Thyroid gland (tissue), 4 donors: ENCODE results near the gene MGMT. TPM values are rescaled to one million over a fixed set of nuclear protein-coding genes. Genes with fewer than 3 reads are reported as not detected.

ENCODE experiments used
- DNase-seq, 2 donors: peaks; one replicate each; pipeline ENCODE4 v3.0.0-alpha.2; 2019
- H3K27ac ChIP-seq, 3 donors: fragments of 200-600 bp; sonication (generic); 1 replicate in 2 of 3; 2 replicates in 1 of 3; pipeline ENCODE4 v1.5.1; 2016 to 2019; ENCODE audit warnings: mild to moderate bottlenecking in 1 of 3, moderate library complexity in 1 of 3
- H3K27me3 ChIP-seq: fragments of 200-600 bp; sonication (generic); one replicate; pipeline ENCODE4 v1.5.1; 2019
- H3K36me3 ChIP-seq, 2 donors: fragments of 200-600 bp; sonication (generic); one replicate each; pipeline ENCODE4 v1.5.1; 2016 to 2019
- H3K4me1 ChIP-seq, 2 donors: fragments of 200-600 bp; sonication (generic); one replicate each; pipeline ENCODE4 v1.5.1; 2017 to 2019
- H3K4me3 ChIP-seq, 3 donors: fragments of 200-600 bp; sonication (generic); replicated peaks in 1 of 3; 1 replicate in 2 of 3; 2 replicates in 1 of 3; pipeline ENCODE4 v1.5.1; 2016; ENCODE audit warnings: mild to moderate bottlenecking in 1 of 3
- H3K9me3 ChIP-seq: fragments of 200-600 bp; sonication (generic); one replicate; pipeline ENCODE4 v1.5.1; 2017
- CTCF ChIP-seq, 6 experiments: fragments of 200-600 bp in 3 of 6; fragments of 450-650 bp in 3 of 6; sonication (generic) in 3 of 6; IDR thresholded peaks; one replicate each; pipeline ENCODE4 v1.5.1; 2016 to 2019; ENCODE audit warnings: antibody characterized with exemption in 6 of 6, mild to moderate bottlenecking in 2 of 6, inconsistent platforms in 1 of 6, moderate library complexity in 1 of 6
- POLR2A ChIP-seq, 2 donors: fragments of 450-650 bp; IDR thresholded peaks; one replicate each; pipeline ENCODE4 v1.6.1; 2017; ENCODE audit warnings: antibody characterized with exemption in 2 of 2, mild to moderate bottlenecking in 2 of 2, moderate library complexity in 1 of 2
- WGBS, 2 donors: methylation state at CpG; one replicate each; pipeline ENCODE4 v1.1.5; 2017; 5-methylcytosine and 5-hydroxymethylcytosine counted together
- intact Hi-C: fragments of 100-400 bp; cut with DNase I; formaldehyde crosslinking; loops from one replicate; pipeline ENCODE4 v1.15.1; 2023
- total RNA-seq, 4 donors: library from RNA; depleted of rRNA; stranded (reverse); fragments of >200 nt; gene quantifications; one replicate each; pipeline ENCODE4 v1.2.3, GENCODE V29; 2016

The MGMT gene
- total RNA-seq, 4 donors from 2014 or later = 17.6 to 48.7 (median 30.7) TPM

- WGBS, 2 donors = 91 to 92% methylated on average over 27 of the region's 27 CpGs
- TF ChIP-seq POLR2A (IDR thresholded peaks at IDR 0.05) (no peak), CTCF (IDR thresholded peaks at IDR 0.05) (no peak)
Observed at GRCh38 chr10:129523031-129523722, 56.1 kb downstream of the MGMT start.

GRCh38 chr10:129523723-129524316 lies 56.8 kb downstream of the MGMT start:
- intact Hi-C loops = no loop called here
- no peak for DNase-seq
- H3K36me3 ChIP-seq = no peaks in the 10 kb centered on the region
- H3K4me3 ChIP-seq = no peak overlapping the region
- no peaks in the 10 kb centered on the region for H3K9me3 ChIP-seq
- 89 to 95% methylated on average over 10 to 11 of the region's 11 CpGs for WGBS, 2 donors
- no peak overlapping the region for H3K27ac ChIP-seq
- TF ChIP-seq POLR2A (IDR thresholded peaks at IDR 0.05) = no peak
- TF ChIP-seq CTCF (IDR thresholded peaks at IDR 0.05) = no peak
- no peaks in the 10 kb centered on the region for H3K4me1 ChIP-seq
- no peaks in the 10 kb centered on the region for H3K27me3 ChIP-seq

More at GRCh38 chr10:129523031-129523722, 56.1 kb downstream of the MGMT start:
- Histone ChIP-seq H3K27me3 (no peaks in the 10 kb centered on the region), H3K27ac (no peak overlapping the region), H3K36me3 (no peaks in the 10 kb centered on the region), H3K4me1 (no peaks in the 10 kb centered on the region), H3K9me3 (no peaks in the 10 kb centered on the region), H3K4me3 (no peak overlapping the region)
- intact Hi-C loops = no loop called here
- DNase-seq = no peak

GRCh38 chr10:129524936-129525335 lies 57.9 kb downstream of the MGMT start:
- 83 to 91% methylated on average over 3 of the region's 3 CpGs for WGBS, 2 donors
- no peak overlapping the region for H3K4me3 ChIP-seq
- H3K9me3 ChIP-seq = no peaks in the 10 kb centered on the region
- DNase-seq = no peak
- no peaks in the 10 kb centered on the region for H3K27me3 ChIP-seq
- H3K36me3 ChIP-seq = no peaks in the 10 kb centered on the region
- intact Hi-C loops = no loop called here
- TF ChIP-seq POLR2A (IDR thresholded peaks at IDR 0.05) (no peak), CTCF (IDR thresholded peaks at IDR 0.05) (no peak)
- no peaks in the 10 kb centered on the region for H3K4me1 ChIP-seq
- no peak overlapping the region for H3K27ac ChIP-seq

- WGBS, 2 donors = 74% methylated on average over 13 of the region's 13 CpGs
- no peaks in the 10 kb centered on the region for H3K27me3 ChIP-seq
- H3K4me1 ChIP-seq = no peaks in the 10 kb centered on the region
- TF ChIP-seq CTCF (IDR thresholded peaks at IDR 0.05) = no peak
- no peak for TF ChIP-seq POLR2A (IDR thresholded peaks at IDR 0.05)
- H3K9me3 ChIP-seq = no peaks in the 10 kb centered on the region
- H3K27ac ChIP-seq = no peak overlapping the region
- DNase-seq = no peak
- no peak overlapping the region for H3K4me3 ChIP-seq
- H3K36me3 ChIP-seq = no peaks in the 10 kb centered on the region
- intact Hi-C loops = no loop called here
Observed at GRCh38 chr10:129525401-129525801, 58.4 kb downstream of the MGMT start.

- Histone ChIP-seq H3K27ac (no peak overlapping the region), H3K9me3 (no peaks in the 10 kb centered on the region), H3K4me3 (no peak overlapping the region), H3K36me3 (no peaks in the 10 kb centered on the region), H3K4me1 (peaks cover 1 to 7% of the 10 kb centered on the region in 2 donors), H3K27me3 (no peaks in the 10 kb centered on the region)
- no peak for DNase-seq
- intact Hi-C loops = no loop called here
- WGBS, 2 donors = 97 to 99% methylated on average over 12 of the region's 12 CpGs
- TF ChIP-seq CTCF (IDR thresholded peaks at IDR 0.05) = no peak
- no peak for TF ChIP-seq POLR2A (IDR thresholded peaks at IDR 0.05)
Observed at GRCh38 chr10:129526943-129527342, 59.9 kb downstream of the MGMT start.
